GM12873 (cell line): ENCODE data around the gene NDUFAF5.

Source experiments
- CTCF ChIP-seq: IDR thresholded peaks from 2 replicates; pipeline ENCODE4 v1.5.1; 2012; ENCODE audit warnings: low read depth, mild to moderate bottlenecking, moderate library complexity, low read length, control low read depth; ENCODE audit not compliant: insufficient read depth; ENCODE audit errors: missing control alignments

Gene NDUFAF5

GRCh38 chr20:13851279-13851678 is 66.5 kb downstream of the NDUFAF5 start:
- no peak for TF ChIP-seq CTCF

GRCh38 chr20:13852306-13852705 is 67.5 kb downstream of the NDUFAF5 start:
- TF ChIP-seq CTCF: no peak

- TF ChIP-seq CTCF: no peak
These were observed 70.8 kb downstream of the NDUFAF5 start for GRCh38 chr20:13855613-13856012.

GRCh38 chr20:13856354-13856753 is 71.5 kb downstream of the NDUFAF5 start:
- no peak for TF ChIP-seq CTCF

- TF ChIP-seq CTCF: no peak
These were observed 72.5 kb downstream of the NDUFAF5 start for GRCh38 chr20:13857304-13857703.

- TF ChIP-seq CTCF: no peak
These were observed 73.1 kb downstream of the NDUFAF5 start for GRCh38 chr20:13857961-13858360.

GRCh38 chr20:13858439-13858838 is 73.6 kb downstream of the NDUFAF5 start:
- no peak for TF ChIP-seq CTCF
